HEK293 (cell line): Measurements from ENCODE around the gene ABCB4.

Source experiments
- CTCF ChIA-PET: fragments of 350-600 bp; formaldehyde crosslinking; extraction: SDS; loops from one replicate; lab custom pipeline; 2021; ENCODE audit warnings: antibody characterized with exemption; lab: Yijun Ruan, JAX
- POLR2A ChIA-PET: fragments of 300-600 bp; formaldehyde crosslinking; extraction: SDS; loops from one replicate; lab custom pipeline; 2020; ENCODE audit warnings: antibody characterized with exemption, inconsistent platforms; lab: Yijun Ruan, JAX
- H3K27ac ChIP-seq: fragments of 200-500 bp; sonication (Bioruptor generic); 2 replicates; pipeline ENCODE4 v1.5.1; 2014; ENCODE audit warnings: low read depth, low read length, control low read depth, inconsistent platforms; ENCODE audit errors: extremely low read depth
- H3K36me3 ChIP-seq, 2 experiments: fragments of 200-500 bp in 1 of 2; sonication (Bioruptor generic) in 1 of 2; 1 replicate in 1 of 2; 2 replicates in 1 of 2; pipeline ENCODE4 v1.5.1; 2014 to 2017; ENCODE audit warnings: inconsistent platforms in 2 of 2, low read length in 2 of 2; ENCODE audit not compliant: control insufficient read depth in 2 of 2, insufficient read depth in 1 of 2
- H3K4me1 ChIP-seq: fragments of 200-500 bp; sonication (Bioruptor generic); 2 replicates; pipeline ENCODE4 v1.5.1; 2014; ENCODE audit warnings: mild to moderate bottlenecking, low read length, inconsistent platforms; ENCODE audit not compliant: control insufficient read depth, insufficient read depth
- H3K4me3 ChIP-seq: 2 replicates; pipeline ENCODE4 v1.5.1; 2011; ENCODE audit warnings: low read depth, mild to moderate bottlenecking, control low read depth, low read length, moderate library complexity
- H3K9me3 ChIP-seq: fragments of 200-500 bp; sonication (Bioruptor generic); 2 replicates; pipeline ENCODE4 v1.5.1; 2014; ENCODE audit warnings: low read depth, low read length, inconsistent platforms; ENCODE audit not compliant: control insufficient read depth, insufficient read depth
- CTCF ChIP-seq: fragments of 450-650 bp; formaldehyde crosslinking; IDR thresholded peaks from 2 replicates; pipeline ENCODE4 v1.5.1; 2016; ENCODE audit warnings: missing biosample characterization, missing genetic modification characterization
- MEIS1 ChIP-seq: sonication (generic); formaldehyde crosslinking; IDR thresholded peaks from 2 replicates; pipeline ENCODE4 v1.8.1; 2022; ENCODE audit warnings: missing genetic modification reagents, mild to moderate bottlenecking, borderline replicate concordance
- MYNN ChIP-seq: fragments of 450-650 bp; formaldehyde crosslinking; IDR thresholded peaks from 2 replicates; pipeline ENCODE4 v1.5.1; 2016; ENCODE audit warnings: missing biosample characterization, missing genetic modification characterization, borderline replicate concordance
- SCRT2 ChIP-seq: fragments of 450-650 bp; formaldehyde crosslinking; IDR thresholded peaks from 2 replicates; pipeline ENCODE4 v1.5.1; 2016; ENCODE audit warnings: missing biosample characterization, missing genetic modification characterization
- TSHZ1 ChIP-seq: fragments of 450-650 bp; formaldehyde crosslinking; IDR thresholded peaks from 2 replicates; pipeline ENCODE4 v1.5.1; 2016; ENCODE audit warnings: missing biosample characterization, missing genetic modification characterization, borderline replicate concordance
- ZBTB8A ChIP-seq: fragments of 450-650 bp; formaldehyde crosslinking; IDR thresholded peaks from 2 replicates; pipeline ENCODE4 v1.5.1; 2016; ENCODE audit warnings: missing biosample characterization, missing genetic modification characterization
- ZNF169 ChIP-seq: fragments of 450-650 bp; formaldehyde crosslinking; IDR thresholded peaks from 2 replicates; pipeline ENCODE4 v1.5.1; 2016; ENCODE audit warnings: missing biosample characterization, missing genetic modification characterization
- ZNF202 ChIP-seq: fragments of 450-650 bp; formaldehyde crosslinking; IDR thresholded peaks from 2 replicates; pipeline ENCODE4 v1.5.1; 2016; ENCODE audit warnings: missing biosample characterization, missing genetic modification characterization, borderline replicate concordance
- ZNF223 ChIP-seq: fragments of 450-650 bp; formaldehyde crosslinking; IDR thresholded peaks from 2 replicates; pipeline ENCODE4 v1.5.1; 2016; ENCODE audit warnings: missing biosample characterization, missing genetic modification characterization
- ZNF423 ChIP-seq: fragments of 450-650 bp; formaldehyde crosslinking; IDR thresholded peaks from 2 replicates; pipeline ENCODE4 v1.5.1; 2016; ENCODE audit warnings: missing biosample characterization, missing genetic modification characterization
- ZNF48 ChIP-seq: fragments of 450-650 bp; formaldehyde crosslinking; IDR thresholded peaks from 2 replicates; pipeline ENCODE4 v1.5.1; 2016; ENCODE audit warnings: missing biosample characterization, missing genetic modification characterization
- ZNF658 ChIP-seq: fragments of 450-650 bp; formaldehyde crosslinking; IDR thresholded peaks from 2 replicates; pipeline ENCODE4; 2016; ENCODE audit warnings: missing biosample characterization, missing genetic modification characterization
- ZNF660 ChIP-seq: fragments of 450-650 bp; IDR thresholded peaks from 2 replicates; pipeline ENCODE4 v1.5.1; 2018; ENCODE audit warnings: missing biosample characterization, mild to moderate bottlenecking, missing genetic modification characterization
- ZNF670 ChIP-seq: fragments of 450-650 bp; formaldehyde crosslinking; IDR thresholded peaks from 2 replicates; pipeline ENCODE4 v1.5.1; 2016; ENCODE audit warnings: missing biosample characterization, missing genetic modification characterization, low read depth
- ZNF701 ChIP-seq: fragments of 450-650 bp; formaldehyde crosslinking; IDR thresholded peaks from 2 replicates; pipeline ENCODE4 v1.5.1; 2016; ENCODE audit warnings: missing biosample characterization, missing genetic modification characterization
- ZNF707 ChIP-seq: fragments of 450-650 bp; formaldehyde crosslinking; IDR thresholded peaks from 2 replicates; pipeline ENCODE4 v1.5.1; 2016; ENCODE audit warnings: missing biosample characterization, missing genetic modification characterization
- TF ChIP-seq, protein P1 (sequence below): fragments of 450-650 bp; IDR thresholded peaks from 2 replicates; pipeline ENCODE4 v1.5.1; 2018; ENCODE audit warnings: missing biosample characterization, mild to moderate bottlenecking, missing genetic modification characterization
- TF ChIP-seq, protein P2 (sequence below): fragments of 450-650 bp; formaldehyde crosslinking; IDR thresholded peaks from 2 replicates; pipeline ENCODE4 v1.5.1; 2016; ENCODE audit warnings: missing biosample characterization, missing genetic modification characterization
- TF ChIP-seq, protein P3 (sequence below): fragments of 450-650 bp; formaldehyde crosslinking; IDR thresholded peaks from 2 replicates; pipeline ENCODE4 v1.5.1; 2017; ENCODE audit warnings: missing biosample characterization, missing genetic modification characterization

ABCB4 gene

DNA sequence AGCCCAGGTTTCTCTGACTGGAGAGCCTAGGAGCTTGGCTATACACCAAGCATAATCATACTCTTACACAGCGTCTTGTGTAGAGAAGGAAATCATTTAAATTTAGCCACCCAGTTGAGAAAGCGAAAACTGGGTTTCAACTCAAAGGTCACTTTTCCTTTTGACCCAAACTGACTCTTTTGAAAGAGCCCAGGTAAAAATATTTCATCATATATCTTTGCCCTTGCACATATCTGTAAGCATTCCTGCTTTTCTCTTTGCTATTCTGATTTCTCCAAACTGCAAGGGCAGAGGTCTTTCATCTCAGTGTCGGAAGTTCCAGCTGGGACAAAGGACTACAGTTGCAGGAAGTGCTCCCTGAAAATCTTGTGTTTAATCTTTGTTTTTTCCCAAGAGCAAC lies 22.0 kb upstream of the ABCB4 start:
- Histone ChIP-seq H3K4me3 (no peak overlapping the region), H3K9me3 (no peaks in the 10 kb centered on the region), H3K27ac (no peak overlapping the region), H3K36me3 (no peaks in the 10 kb centered on the region), H3K4me1 (no peaks in the 10 kb centered on the region)
- TF ChIP-seq, protein P1, sequence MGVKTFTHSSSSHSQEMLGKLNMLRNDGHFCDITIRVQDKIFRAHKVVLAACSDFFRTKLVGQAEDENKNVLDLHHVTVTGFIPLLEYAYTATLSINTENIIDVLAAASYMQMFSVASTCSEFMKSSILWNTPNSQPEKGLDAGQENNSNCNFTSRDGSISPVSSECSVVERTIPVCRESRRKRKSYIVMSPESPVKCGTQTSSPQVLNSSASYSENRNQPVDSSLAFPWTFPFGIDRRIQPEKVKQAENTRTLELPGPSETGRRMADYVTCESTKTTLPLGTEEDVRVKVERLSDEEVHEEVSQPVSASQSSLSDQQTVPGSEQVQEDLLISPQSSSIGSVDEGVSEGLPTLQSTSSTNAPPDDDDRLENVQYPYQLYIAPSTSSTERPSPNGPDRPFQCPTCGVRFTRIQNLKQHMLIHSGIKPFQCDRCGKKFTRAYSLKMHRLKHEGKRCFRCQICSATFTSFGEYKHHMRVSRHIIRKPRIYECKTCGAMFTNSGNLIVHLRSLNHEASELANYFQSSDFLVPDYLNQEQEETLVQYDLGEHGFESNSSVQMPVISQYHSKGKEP (tag by site-specific recombination): no peak
- TF ChIP-seq CTCF (no peak), ZNF658 (tag by site-specific recombination) (no peak), SCRT2 (no peak), TSHZ1 (tag by site-specific recombination) (no peak), ZNF423 (tag by site-specific recombination) (no peak), MEIS1 (no peak)
- CTCF ChIA-PET: no interaction called here
- POLR2A ChIA-PET: no interaction called here

- CTCF ChIA-PET: interaction anchor here (1.0 kb wide), 1 partner anchor 12 kb away, joined by 3 read pairs; no protein-coding TSS in a partner anchor
- Histone ChIP-seq H3K4me3 (no peak overlapping the region), H3K9me3 (no peaks in the 10 kb centered on the region), H3K4me1 (no peaks in the 10 kb centered on the region), H3K36me3 (no peaks in the 10 kb centered on the region), H3K27ac (no peak overlapping the region)
- TF ChIP-seq ZNF48 (no peak), ZNF202 (no peak), ZNF223 (tag by site-specific recombination) (no peak), CTCF (no peak), ZBTB8A (tag by site-specific recombination) (no peak), ZNF169 (tag by site-specific recombination) (no peak), ZNF660 (tag by site-specific recombination) (no peak), MYNN (tag by site-specific recombination) (no peak), ZNF707 (tag by site-specific recombination) (no peak), ZNF670 (no peak), ZNF701 (tag by site-specific recombination) (no peak)
- TF ChIP-seq, protein P2, sequence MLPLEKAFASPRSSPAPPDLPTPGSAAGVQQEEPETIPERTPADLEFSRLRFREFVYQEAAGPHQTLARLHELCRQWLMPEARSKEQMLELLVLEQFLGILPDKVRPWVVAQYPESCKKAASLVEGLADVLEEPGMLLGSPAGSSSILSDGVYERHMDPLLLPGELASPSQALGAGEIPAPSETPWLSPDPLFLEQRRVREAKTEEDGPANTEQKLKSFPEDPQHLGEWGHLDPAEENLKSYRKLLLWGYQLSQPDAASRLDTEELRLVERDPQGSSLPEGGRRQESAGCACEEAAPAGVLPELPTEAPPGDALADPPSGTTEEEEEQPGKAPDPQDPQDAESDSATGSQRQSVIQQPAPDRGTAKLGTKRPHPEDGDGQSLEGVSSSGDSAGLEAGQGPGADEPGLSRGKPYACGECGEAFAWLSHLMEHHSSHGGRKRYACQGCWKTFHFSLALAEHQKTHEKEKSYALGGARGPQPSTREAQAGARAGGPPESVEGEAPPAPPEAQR (tag by site-specific recombination): no peak
- TF ChIP-seq, protein P3, sequence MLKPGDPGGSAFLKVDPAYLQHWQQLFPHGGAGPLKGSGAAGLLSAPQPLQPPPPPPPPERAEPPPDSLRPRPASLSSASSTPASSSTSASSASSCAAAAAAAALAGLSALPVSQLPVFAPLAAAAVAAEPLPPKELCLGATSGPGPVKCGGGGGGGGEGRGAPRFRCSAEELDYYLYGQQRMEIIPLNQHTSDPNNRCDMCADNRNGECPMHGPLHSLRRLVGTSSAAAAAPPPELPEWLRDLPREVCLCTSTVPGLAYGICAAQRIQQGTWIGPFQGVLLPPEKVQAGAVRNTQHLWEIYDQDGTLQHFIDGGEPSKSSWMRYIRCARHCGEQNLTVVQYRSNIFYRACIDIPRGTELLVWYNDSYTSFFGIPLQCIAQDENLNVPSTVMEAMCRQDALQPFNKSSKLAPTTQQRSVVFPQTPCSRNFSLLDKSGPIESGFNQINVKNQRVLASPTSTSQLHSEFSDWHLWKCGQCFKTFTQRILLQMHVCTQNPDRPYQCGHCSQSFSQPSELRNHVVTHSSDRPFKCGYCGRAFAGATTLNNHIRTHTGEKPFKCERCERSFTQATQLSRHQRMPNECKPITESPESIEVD (tag by site-specific recombination): no peak
- POLR2A ChIA-PET: no interaction called here
These were observed 19.9 kb upstream of the ABCB4 start for GRCh38 chr7:87495366-87495765.
